Panc1 (cell line): ENCODE results near the gene KIAA1217.

ENCODE experiments used
- CTCF ChIP-seq: fragments of 450-650 bp; IDR thresholded peaks from 2 replicates; pipeline ENCODE4 v1.5.1; 2017; ENCODE audit warnings: mild to moderate bottlenecking
- POLR2AphosphoS5 ChIP-seq: IDR thresholded peaks from 2 replicates; pipeline ENCODE4 v1.6.1; 2012; ENCODE audit warnings: mild to moderate bottlenecking, low read depth, low read length, moderate library complexity
- TCF7L2 ChIP-seq: IDR thresholded peaks from 2 replicates; pipeline ENCODE4 v1.6.1; 2011; ENCODE audit warnings: mild to moderate bottlenecking, low read depth, low read length, inconsistent platforms

- TF ChIP-seq CTCF, result no peak
- no peak for TF ChIP-seq POLR2AphosphoS5
- no peak for TF ChIP-seq TCF7L2
Measured at GRCh38 chr10:24390146-24390700, 181.3 kb downstream of the KIAA1217 start.
